ENCODE data around the gene TNFRSF13B.

DNA sequence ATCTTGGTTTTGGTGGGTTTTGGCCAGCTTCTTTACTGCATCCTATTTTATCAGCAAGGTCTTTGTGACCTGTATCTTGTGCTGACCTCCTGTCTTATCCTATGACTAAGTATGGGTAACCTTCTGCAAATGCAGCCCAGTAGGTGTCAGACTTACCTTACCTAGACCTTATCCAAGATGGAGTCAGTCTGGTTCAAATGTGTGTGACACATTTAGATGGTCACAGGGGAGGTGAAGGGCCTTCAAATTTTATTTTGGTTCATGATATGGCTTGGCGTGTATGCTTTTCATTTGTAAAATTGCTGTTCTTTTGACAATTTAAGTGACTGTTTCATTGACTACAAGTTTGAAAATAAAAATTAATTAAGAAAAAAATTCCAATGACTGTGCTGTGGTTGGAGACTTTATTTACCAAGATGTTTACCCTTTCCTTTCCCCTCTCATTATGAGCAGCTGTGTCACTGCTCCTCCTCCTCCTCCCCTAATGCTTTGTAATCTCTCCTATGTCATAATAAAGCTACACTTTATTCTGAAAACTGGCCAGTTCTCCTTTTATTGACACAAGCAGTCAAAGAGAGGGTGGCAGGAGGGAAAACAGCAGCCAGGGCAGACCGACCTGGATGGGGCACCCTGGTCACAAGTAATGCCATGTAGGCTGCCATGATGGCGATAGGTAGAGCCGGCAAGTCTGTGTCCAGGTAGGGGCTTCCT lies 49.4 kb downstream of the TNFRSF13B start:
- TF ChIP-seq POLR2A (IDR thresholded peaks at IDR 0.05; ENCODE audit: low read depth), result no peak
- TF ChIP-seq, protein P1, sequence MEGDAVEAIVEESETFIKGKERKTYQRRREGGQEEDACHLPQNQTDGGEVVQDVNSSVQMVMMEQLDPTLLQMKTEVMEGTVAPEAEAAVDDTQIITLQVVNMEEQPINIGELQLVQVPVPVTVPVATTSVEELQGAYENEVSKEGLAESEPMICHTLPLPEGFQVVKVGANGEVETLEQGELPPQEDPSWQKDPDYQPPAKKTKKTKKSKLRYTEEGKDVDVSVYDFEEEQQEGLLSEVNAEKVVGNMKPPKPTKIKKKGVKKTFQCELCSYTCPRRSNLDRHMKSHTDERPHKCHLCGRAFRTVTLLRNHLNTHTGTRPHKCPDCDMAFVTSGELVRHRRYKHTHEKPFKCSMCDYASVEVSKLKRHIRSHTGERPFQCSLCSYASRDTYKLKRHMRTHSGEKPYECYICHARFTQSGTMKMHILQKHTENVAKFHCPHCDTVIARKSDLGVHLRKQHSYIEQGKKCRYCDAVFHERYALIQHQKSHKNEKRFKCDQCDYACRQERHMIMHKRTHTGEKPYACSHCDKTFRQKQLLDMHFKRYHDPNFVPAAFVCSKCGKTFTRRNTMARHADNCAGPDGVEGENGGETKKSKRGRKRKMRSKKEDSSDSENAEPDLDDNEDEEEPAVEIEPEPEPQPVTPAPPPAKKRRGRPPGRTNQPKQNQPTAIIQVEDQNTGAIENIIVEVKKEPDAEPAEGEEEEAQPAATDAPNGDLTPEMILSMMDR (IDR thresholded peaks at IDR 0.05), result no peak

All from esophagus muscularis mucosa (tissue), 3 donors.